Measurements from ENCODE around the gene GORASP1.
A peak's percentile ranks its signal among the peaks of the same experiment; 100 is the strongest.

Gene GORASP1

GRCh38 chr3:39134305-39134704 is 26.9 kb upstream of the GORASP1 start:
- no peak for DNase-seq
- no CpG with 5 or more reads among the region's 7 CpGs for WGBS (ENCODE audit: extremely low coverage, insufficient coverage, insufficient read length)
- H2BK5ac ChIP-seq (ENCODE audit: low read depth, low read length, poor library complexity) = no peak overlapping the region

GRCh38 chr3:39133822-39134221 is 26.4 kb upstream of the GORASP1 start:
- WGBS (ENCODE audit: extremely low coverage, insufficient coverage, insufficient read length) = no CpG with 5 or more reads among the region's 6 CpGs
- H4K91ac ChIP-seq (ENCODE audit: low read depth, low read length) = no peak overlapping the region

More at GRCh38 chr3:39134305-39134704, 26.9 kb upstream of the GORASP1 start:
- no peak overlapping the region for H3K18ac ChIP-seq (ENCODE audit: low read length)
- H2BK12ac ChIP-seq (ENCODE audit: low read length) = no peak overlapping the region
- H2AFZ ChIP-seq (ENCODE audit: insufficient read depth, low read length, poor library complexity) = no peak overlapping the region
- H3K23ac ChIP-seq (ENCODE audit: low read length) = no peak overlapping the region
- H2AK5ac ChIP-seq (ENCODE audit: low read length) = no peak overlapping the region
- H3K4me3 ChIP-seq (ENCODE audit: low read depth, low read length) = no peak overlapping the region
- H4K8ac ChIP-seq (ENCODE audit: low read depth, low read length) = no peak overlapping the region
- H4K91ac ChIP-seq (ENCODE audit: low read depth, low read length) = no peak overlapping the region
- no peaks in the 10 kb centered on the region for H3K79me1 ChIP-seq (ENCODE audit: low read length)
- no peak overlapping the region for H3K27ac ChIP-seq (ENCODE audit: low read depth, low read length)
- no peak overlapping the region for H2BK120ac ChIP-seq (ENCODE audit: insufficient read depth, low read length, poor library complexity)
- H3K4me1 ChIP-seq (ENCODE audit: control insufficient read depth in 1 of 2, insufficient read depth in 2 of 2, low read length in 2 of 2) = peaks cover 0 to 6% of the 10 kb centered on the region in 2 experiments
- H3K4me2 ChIP-seq (ENCODE audit: low read length) = no peak overlapping the region
- H3K79me2 ChIP-seq (ENCODE audit: control insufficient read depth, insufficient read depth, low read length, poor library complexity) = no peaks in the 10 kb centered on the region
- H3K14ac ChIP-seq (ENCODE audit: low read length) = no peak overlapping the region
- no peak overlapping the region for H3K4ac ChIP-seq (ENCODE audit: low read depth, low read length)
- H3K27me3 ChIP-seq (ENCODE audit: insufficient read depth, low read length) = no peaks in the 10 kb centered on the region
- no peak overlapping the region for H3K9ac ChIP-seq (ENCODE audit: low read length)
- peaks cover 6 to 11% of the 10 kb centered on the region in 2 experiments for H3K36me3 ChIP-seq (ENCODE audit: control insufficient read depth in 1 of 2, insufficient read depth in 2 of 2, low read length in 2 of 2)
- no peaks in the 10 kb centered on the region for H3K9me3 ChIP-seq (ENCODE audit: insufficient read depth, low read depth, low read length)
- H4K12ac ChIP-seq (ENCODE audit: low read depth, low read length) = no peak overlapping the region

GRCh38 chr3:39133093-39133490 is 25.7 kb upstream of the GORASP1 start:
- DNase-seq = peak; percentile 95
- Histone ChIP-seq H2BK120ac (ENCODE audit: insufficient read depth, low read length, poor library complexity) (no peak overlapping the region), H3K9me3 (ENCODE audit: insufficient read depth, low read depth, low read length) (no peaks in the 10 kb centered on the region), H3K79me1 (ENCODE audit: low read length) (no peaks in the 10 kb centered on the region), H3K79me2 (ENCODE audit: control insufficient read depth, insufficient read depth, low read length, poor library complexity) (no peaks in the 10 kb centered on the region), H3K9ac (ENCODE audit: low read length) (no peak overlapping the region), H4K8ac (ENCODE audit: low read depth, low read length) (no peak overlapping the region), H3K4me2 (ENCODE audit: low read length) (no peak overlapping the region), H3K14ac (ENCODE audit: low read length) (no peak overlapping the region), H3K4ac (ENCODE audit: low read depth, low read length) (no peak overlapping the region), H2BK12ac (ENCODE audit: low read length) (no peak overlapping the region), H4K91ac (ENCODE audit: low read depth, low read length) (no peak overlapping the region), H2AK5ac (ENCODE audit: low read length) (no peak overlapping the region), H3K23ac (ENCODE audit: low read length) (no peak overlapping the region), H3K27ac (ENCODE audit: low read depth, low read length) (no peak overlapping the region), H3K4me3 (ENCODE audit: low read depth, low read length) (no peak overlapping the region), H2BK5ac (ENCODE audit: low read depth, low read length, poor library complexity) (no peak overlapping the region), H4K12ac (ENCODE audit: low read depth, low read length) (no peak overlapping the region), H2AFZ (ENCODE audit: insufficient read depth, low read length, poor library complexity) (no peak overlapping the region), H3K4me1 (ENCODE audit: control insufficient read depth in 1 of 2, insufficient read depth in 2 of 2, low read length in 2 of 2) (peaks cover 0 to 6% of the 10 kb centered on the region in 2 experiments), H3K18ac (ENCODE audit: low read length) (no peak overlapping the region), H3K27me3 (ENCODE audit: insufficient read depth, low read length) (no peaks in the 10 kb centered on the region), H3K36me3 (ENCODE audit: control insufficient read depth in 1 of 2, insufficient read depth in 2 of 2, low read length in 2 of 2) (peaks cover 1 to 5% of the 10 kb centered on the region in 2 experiments)
- no CpG with 5 or more reads among the region's 1 CpG for WGBS (ENCODE audit: extremely low coverage, insufficient coverage, insufficient read length)

More at GRCh38 chr3:39133822-39134221, 26.4 kb upstream of the GORASP1 start:
- Histone ChIP-seq H3K4me2 (ENCODE audit: low read length) (no peak overlapping the region), H4K12ac (ENCODE audit: low read depth, low read length) (no peak overlapping the region), H3K4me3 (ENCODE audit: low read depth, low read length) (no peak overlapping the region), H3K4me1 (ENCODE audit: control insufficient read depth in 1 of 2, insufficient read depth in 2 of 2, low read length in 2 of 2) (peaks cover 0 to 6% of the 10 kb centered on the region in 2 experiments), H3K14ac (ENCODE audit: low read length) (no peak overlapping the region), H2AK5ac (ENCODE audit: low read length) (no peak overlapping the region), H2BK12ac (ENCODE audit: low read length) (no peak overlapping the region), H2AFZ (ENCODE audit: insufficient read depth, low read length, poor library complexity) (no peak overlapping the region), H4K8ac (ENCODE audit: low read depth, low read length) (no peak overlapping the region), H3K36me3 (ENCODE audit: control insufficient read depth in 1 of 2, insufficient read depth in 2 of 2, low read length in 2 of 2) (peaks cover 6 to 8% of the 10 kb centered on the region in 2 experiments), H3K79me2 (ENCODE audit: control insufficient read depth, insufficient read depth, low read length, poor library complexity) (no peaks in the 10 kb centered on the region), H3K23ac (ENCODE audit: low read length) (no peak overlapping the region), H3K79me1 (ENCODE audit: low read length) (no peaks in the 10 kb centered on the region), H3K27ac (ENCODE audit: low read depth, low read length) (no peak overlapping the region), H2BK5ac (ENCODE audit: low read depth, low read length, poor library complexity) (no peak overlapping the region), H3K9me3 (ENCODE audit: insufficient read depth, low read depth, low read length) (no peaks in the 10 kb centered on the region), H3K4ac (ENCODE audit: low read depth, low read length) (no peak overlapping the region), H3K18ac (ENCODE audit: low read length) (no peak overlapping the region), H3K9ac (ENCODE audit: low read length) (no peak overlapping the region), H3K27me3 (ENCODE audit: insufficient read depth, low read length) (no peaks in the 10 kb centered on the region), H2BK120ac (ENCODE audit: insufficient read depth, low read length, poor library complexity) (no peak overlapping the region)
- no peak for DNase-seq

- no peak overlapping the region for H2BK12ac ChIP-seq (ENCODE audit: low read length)
- no peak overlapping the region for H2BK5ac ChIP-seq (ENCODE audit: low read depth, low read length, poor library complexity)
- H3K4me2 ChIP-seq (ENCODE audit: low read length) = no peak overlapping the region
- no peak overlapping the region for H2AK5ac ChIP-seq (ENCODE audit: low read length)
- H3K27me3 ChIP-seq (ENCODE audit: insufficient read depth, low read length) = no peaks in the 10 kb centered on the region
- H3K79me1 ChIP-seq (ENCODE audit: low read length) = peaks cover 2% of the 10 kb centered on the region
- no peak overlapping the region for H3K18ac ChIP-seq (ENCODE audit: low read length)
- WGBS (ENCODE audit: extremely low coverage, insufficient coverage, insufficient read length) = no CpG with 5 or more reads among the region's 11 CpGs
- H2BK120ac ChIP-seq (ENCODE audit: insufficient read depth, low read length, poor library complexity) = no peak overlapping the region
- H3K23ac ChIP-seq (ENCODE audit: low read length) = no peak overlapping the region
- peaks cover 0 to 6% of the 10 kb centered on the region in 2 experiments for H3K4me1 ChIP-seq (ENCODE audit: control insufficient read depth in 1 of 2, insufficient read depth in 2 of 2, low read length in 2 of 2)
- H3K9me3 ChIP-seq (ENCODE audit: insufficient read depth, low read depth, low read length) = no peaks in the 10 kb centered on the region
- no peak overlapping the region for H3K27ac ChIP-seq (ENCODE audit: low read depth, low read length)
- peak; percentile 65 to 88 for DNase-seq
- H4K12ac ChIP-seq (ENCODE audit: low read depth, low read length) = no peak overlapping the region
- peaks cover 0 to 4% of the 10 kb centered on the region in 2 experiments for H3K36me3 ChIP-seq (ENCODE audit: control insufficient read depth in 1 of 2, insufficient read depth in 2 of 2, low read length in 2 of 2)
- H3K4ac ChIP-seq (ENCODE audit: low read depth, low read length) = no peak overlapping the region
- no peak overlapping the region for H3K9ac ChIP-seq (ENCODE audit: low read length)
- no peak overlapping the region for H4K91ac ChIP-seq (ENCODE audit: low read depth, low read length)
- H3K79me2 ChIP-seq (ENCODE audit: control insufficient read depth, insufficient read depth, low read length, poor library complexity) = no peaks in the 10 kb centered on the region
- no peak overlapping the region for H2AFZ ChIP-seq (ENCODE audit: insufficient read depth, low read length, poor library complexity)
- H3K4me3 ChIP-seq (ENCODE audit: low read depth, low read length) = no peak overlapping the region
- no peak overlapping the region for H3K14ac ChIP-seq (ENCODE audit: low read length)
- H4K8ac ChIP-seq (ENCODE audit: low read depth, low read length) = no peak overlapping the region
These were observed 25.0 kb upstream of the GORASP1 start for GRCh38 chr3:39132096-39133092.
